ENCODE measurements around the gene FAM131C. TPM values are rescaled to one million over a fixed set of nuclear protein-coding genes. Genes with fewer than 3 reads are reported as not detected.
"Not testable (repeated sequence)": the region's sequence is repeated elsewhere in the genome, so short reads cannot be mapped to it uniquely, and the experiment has no call there.

FAM131C gene
- polyA plus RNA-seq, 2 donors = 0.38 to 0.45 TPM

DNA sequence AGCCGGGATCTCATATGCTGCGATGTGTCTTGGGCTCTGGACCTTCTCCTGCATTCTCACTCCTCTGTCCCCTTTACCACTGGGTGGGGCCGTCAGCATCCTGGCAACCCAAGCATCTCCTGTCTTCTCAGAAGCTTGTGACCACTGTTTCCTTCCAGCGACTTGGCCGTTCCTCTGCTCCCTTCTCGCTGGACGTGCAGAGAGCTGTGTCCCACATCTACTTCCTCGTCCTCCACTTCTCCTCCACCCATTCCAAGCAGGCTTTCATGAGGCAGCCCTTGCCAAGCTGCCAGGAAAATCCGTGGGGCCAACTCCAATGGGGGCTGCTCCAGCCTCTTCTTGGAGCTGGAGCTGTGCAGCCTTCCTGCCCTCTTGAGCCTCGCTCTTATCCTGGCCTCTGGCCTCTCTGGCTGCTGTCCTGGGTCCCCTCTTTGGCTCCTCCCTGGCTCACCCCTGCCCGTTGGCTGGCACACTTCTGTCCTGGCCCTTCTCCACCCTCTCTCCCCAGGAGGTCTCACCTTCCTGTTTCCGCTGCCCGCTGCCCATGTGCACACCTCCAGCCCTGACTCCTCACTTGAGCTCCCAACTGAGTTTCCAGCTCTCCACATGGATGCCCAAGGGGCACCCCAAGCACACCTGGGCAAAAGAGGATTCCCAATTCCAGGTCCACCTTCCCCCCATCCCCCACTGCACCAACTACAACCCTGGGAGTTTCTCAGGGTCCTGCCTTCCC is 8.7 kb downstream of the FAM131C start:
- H3K4me1 ChIP-seq (ENCODE audit: control insufficient read depth in 2 of 2, insufficient read depth in 2 of 2, low read length in 1 of 2) = peaks cover 0 to 9% of the 10 kb centered on the region in 2 donors
- no peaks in the 10 kb centered on the region for H3K27me3 ChIP-seq (ENCODE audit: control insufficient read depth in 1 of 2, insufficient read depth in 2 of 2, low read length in 2 of 2)
- no peak overlapping the region for H3K4me3 ChIP-seq (ENCODE audit: low read depth in 1 of 2, low read length in 2 of 2)
- no peaks in the 10 kb centered on the region for H3K9me3 ChIP-seq (ENCODE audit: control insufficient read depth in 2 of 2, insufficient read depth in 1 of 2, low read depth in 1 of 2, low read length in 1 of 2)
- H3K27ac ChIP-seq (ENCODE audit: low read depth in 2 of 2, low read length in 1 of 2) = no peak overlapping the region
- WGBS, 2 donors = 51 to 58% methylated on average over 13 of the region's 13 CpGs
- H3K36me3 ChIP-seq (ENCODE audit: control insufficient read depth in 2 of 2, insufficient read depth in 2 of 2, low read length in 1 of 2) = no peaks in the 10 kb centered on the region

DNA sequence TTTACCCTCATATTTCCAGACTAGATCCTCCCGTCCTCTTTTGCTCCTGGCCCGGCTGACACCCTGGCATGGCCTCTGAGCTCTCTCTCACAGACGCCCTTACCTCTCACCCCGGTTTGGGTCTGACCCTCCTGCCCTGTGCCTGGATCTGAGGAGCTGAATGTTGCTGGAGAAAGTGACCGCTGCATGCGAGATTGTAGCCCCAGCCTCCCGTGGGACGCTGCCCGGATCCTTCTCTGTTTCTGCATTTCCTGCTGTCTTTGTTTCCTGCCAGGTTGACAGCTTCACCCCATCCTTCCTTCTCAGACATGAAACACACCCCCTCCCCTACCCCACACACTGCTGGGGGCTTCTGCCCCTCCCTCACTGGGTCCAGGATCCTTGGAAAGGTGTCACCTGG is 9.5 kb downstream of the FAM131C start:
- no peaks in the 10 kb centered on the region for H3K9me3 ChIP-seq (ENCODE audit: control insufficient read depth in 2 of 2, insufficient read depth in 1 of 2, low read depth in 1 of 2, low read length in 1 of 2)
- no peak overlapping the region for H3K27ac ChIP-seq (ENCODE audit: low read depth in 2 of 2, low read length in 1 of 2)
- H3K36me3 ChIP-seq (ENCODE audit: control insufficient read depth in 2 of 2, insufficient read depth in 2 of 2, low read length in 1 of 2) = no peaks in the 10 kb centered on the region
- no peak overlapping the region for H3K4me3 ChIP-seq (ENCODE audit: low read depth in 1 of 2, low read length in 2 of 2)
- peaks cover 0 to 9% of the 10 kb centered on the region in 2 donors for H3K4me1 ChIP-seq (ENCODE audit: control insufficient read depth in 2 of 2, insufficient read depth in 2 of 2, low read length in 1 of 2)
- WGBS, 2 donors = 63 to 69% methylated on average over 9 of the region's 9 CpGs
- H3K27me3 ChIP-seq (ENCODE audit: control insufficient read depth in 1 of 2, insufficient read depth in 2 of 2, low read length in 2 of 2) = no peaks in the 10 kb centered on the region

DNA sequence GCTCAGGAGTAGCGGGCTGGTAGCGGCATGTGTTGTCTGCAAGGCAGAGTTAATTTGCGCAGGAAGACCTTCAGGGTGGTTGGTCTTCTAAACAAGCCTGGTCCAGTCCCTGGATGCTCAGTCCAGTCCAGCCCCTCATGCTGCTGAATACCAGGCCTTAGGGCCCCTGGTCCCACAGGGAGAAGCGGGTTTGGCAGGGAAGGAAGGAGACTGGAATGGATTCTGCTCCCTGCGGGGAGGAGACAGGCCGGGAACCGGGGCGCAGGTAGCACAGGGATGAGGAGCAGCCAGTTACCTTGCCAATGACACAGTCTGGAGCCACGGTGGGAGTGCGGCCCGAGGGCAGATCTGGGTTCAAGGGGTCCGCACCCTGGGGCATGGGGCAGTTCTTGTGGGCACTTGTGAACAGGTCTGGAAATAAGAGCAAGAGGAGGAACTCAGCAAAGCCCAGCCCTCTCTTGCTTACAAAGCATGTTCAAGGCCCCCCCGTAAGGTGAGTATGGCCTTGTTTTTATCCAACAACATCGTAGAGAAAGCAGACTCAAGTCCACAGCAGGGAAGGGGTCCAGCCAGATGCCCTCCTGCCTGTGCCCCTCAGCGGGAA is 10.1 kb downstream of the FAM131C start:
- Histone ChIP-seq H3K27ac (ENCODE audit: low read depth in 2 of 2, low read length in 1 of 2) (no peak overlapping the region), H3K36me3 (ENCODE audit: control insufficient read depth in 2 of 2, insufficient read depth in 2 of 2, low read length in 1 of 2) (no peaks in the 10 kb centered on the region), H3K9me3 (ENCODE audit: control insufficient read depth in 2 of 2, insufficient read depth in 1 of 2, low read depth in 1 of 2, low read length in 1 of 2) (no peaks in the 10 kb centered on the region), H3K27me3 (ENCODE audit: control insufficient read depth in 1 of 2, insufficient read depth in 2 of 2, low read length in 2 of 2) (no peaks in the 10 kb centered on the region), H3K4me3 (ENCODE audit: low read depth in 1 of 2, low read length in 2 of 2) (no peak overlapping the region), H3K4me1 (ENCODE audit: control insufficient read depth in 2 of 2, insufficient read depth in 2 of 2, low read length in 1 of 2) (peaks cover 0 to 9% of the 10 kb centered on the region in 2 donors)
- WGBS, 2 donors = 90 to 92% methylated on average over 15 of the region's 15 CpGs

DNA sequence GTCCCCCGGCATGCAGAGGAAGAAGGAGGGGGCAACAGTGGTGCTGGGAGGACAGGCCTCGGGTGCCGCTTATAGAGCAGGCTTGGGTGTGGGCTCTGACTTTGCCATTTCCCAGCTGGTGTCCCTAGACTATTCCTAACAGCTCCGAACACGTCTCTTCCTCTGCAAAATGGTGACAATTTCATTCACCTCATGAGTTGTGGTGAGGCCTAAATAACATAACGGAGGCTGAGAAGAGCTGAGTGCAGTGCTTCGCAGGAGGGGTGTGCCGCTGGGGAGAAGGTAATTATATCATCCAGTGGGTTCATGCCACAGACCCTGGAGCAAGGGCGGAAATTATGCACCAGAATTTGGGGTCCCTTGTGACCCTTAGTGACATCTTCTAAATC is 10.8 kb downstream of the FAM131C start:
- H3K36me3 ChIP-seq (ENCODE audit: control insufficient read depth in 2 of 2, insufficient read depth in 2 of 2, low read length in 1 of 2); H3K27me3 ChIP-seq (ENCODE audit: control insufficient read depth in 1 of 2, insufficient read depth in 2 of 2, low read length in 2 of 2); H3K4me3 ChIP-seq (ENCODE audit: low read depth in 1 of 2, low read length in 2 of 2); H3K4me1 ChIP-seq (ENCODE audit: control insufficient read depth in 2 of 2, insufficient read depth in 2 of 2, low read length in 1 of 2); H3K9me3 ChIP-seq (ENCODE audit: control insufficient read depth in 2 of 2, insufficient read depth in 1 of 2, low read depth in 1 of 2, low read length in 1 of 2); H3K27ac ChIP-seq (ENCODE audit: low read depth in 2 of 2, low read length in 1 of 2): not testable (repeated sequence)
- 85 to 89% methylated on average over 9 of the region's 9 CpGs for WGBS, 2 donors

DNA sequence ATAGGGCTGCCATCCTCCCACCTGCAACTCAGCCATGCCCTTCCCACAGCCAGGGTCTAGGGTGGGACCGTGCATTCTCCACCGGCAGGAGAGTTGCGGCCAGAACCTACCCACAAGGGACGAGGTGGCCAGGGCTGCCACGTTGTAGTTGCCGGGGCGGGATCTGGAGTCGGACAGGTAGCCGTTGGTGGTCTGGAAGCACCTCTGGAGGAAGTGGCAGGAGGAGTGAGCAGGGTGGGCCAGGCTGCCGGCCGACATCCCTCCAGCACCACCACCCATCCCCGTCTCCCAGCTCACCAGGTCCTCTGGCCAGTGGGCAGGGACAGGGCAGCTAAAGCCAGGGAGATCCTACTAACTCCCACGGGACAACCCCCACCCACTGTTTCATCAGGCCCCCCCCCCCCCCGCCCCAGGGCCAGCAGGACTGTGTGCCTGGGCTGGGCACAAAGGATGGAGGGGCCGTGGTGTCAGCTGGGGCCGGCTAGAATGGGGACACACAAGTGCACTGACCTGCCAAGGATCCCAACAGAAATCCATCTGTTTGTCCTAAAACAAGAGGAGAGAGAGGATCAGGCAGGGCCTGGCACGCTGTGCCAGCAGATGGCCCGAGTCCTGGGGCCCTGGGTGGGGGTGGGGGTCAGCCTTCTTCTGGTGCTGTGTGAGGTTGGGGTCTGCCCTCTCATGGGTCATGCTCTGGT is 11.3 kb downstream of the FAM131C start:
- H3K36me3 ChIP-seq (ENCODE audit: control insufficient read depth in 2 of 2, insufficient read depth in 2 of 2, low read length in 1 of 2); H3K27me3 ChIP-seq (ENCODE audit: control insufficient read depth in 1 of 2, insufficient read depth in 2 of 2, low read length in 2 of 2); H3K27ac ChIP-seq (ENCODE audit: low read depth in 2 of 2, low read length in 1 of 2); H3K4me1 ChIP-seq (ENCODE audit: control insufficient read depth in 2 of 2, insufficient read depth in 2 of 2, low read length in 1 of 2); H3K9me3 ChIP-seq (ENCODE audit: control insufficient read depth in 2 of 2, insufficient read depth in 1 of 2, low read depth in 1 of 2, low read length in 1 of 2); H3K4me3 ChIP-seq (ENCODE audit: low read depth in 1 of 2, low read length in 2 of 2): not testable (repeated sequence)
- WGBS, 2 donors = 68 to 70% methylated on average over 17 to 18 of the region's 18 CpGs

DNA sequence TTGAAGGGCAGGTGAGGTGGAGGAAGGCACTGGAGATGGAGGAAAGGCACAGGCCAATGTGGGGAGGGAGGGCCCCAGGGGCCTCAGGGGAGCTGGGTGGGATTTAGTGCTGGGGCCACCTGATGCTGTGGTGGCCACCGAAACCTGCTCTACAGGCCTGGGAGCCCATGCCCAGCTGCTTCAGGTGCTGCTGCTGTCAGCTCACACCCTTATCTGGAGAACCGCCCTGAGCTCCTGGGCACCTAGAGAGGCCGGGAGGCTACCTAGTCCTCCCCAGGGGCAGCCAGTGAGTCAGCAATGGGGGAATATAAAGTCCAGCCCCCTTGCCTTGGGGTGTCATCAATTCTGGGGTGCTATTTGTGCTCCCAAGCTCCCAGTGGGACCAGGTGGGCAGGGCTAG is 12.2 kb downstream of the FAM131C start:
- H3K4me1 ChIP-seq (ENCODE audit: control insufficient read depth in 2 of 2, insufficient read depth in 2 of 2, low read length in 1 of 2) = peaks cover 0 to 5% of the 10 kb centered on the region in 2 donors

DNA sequence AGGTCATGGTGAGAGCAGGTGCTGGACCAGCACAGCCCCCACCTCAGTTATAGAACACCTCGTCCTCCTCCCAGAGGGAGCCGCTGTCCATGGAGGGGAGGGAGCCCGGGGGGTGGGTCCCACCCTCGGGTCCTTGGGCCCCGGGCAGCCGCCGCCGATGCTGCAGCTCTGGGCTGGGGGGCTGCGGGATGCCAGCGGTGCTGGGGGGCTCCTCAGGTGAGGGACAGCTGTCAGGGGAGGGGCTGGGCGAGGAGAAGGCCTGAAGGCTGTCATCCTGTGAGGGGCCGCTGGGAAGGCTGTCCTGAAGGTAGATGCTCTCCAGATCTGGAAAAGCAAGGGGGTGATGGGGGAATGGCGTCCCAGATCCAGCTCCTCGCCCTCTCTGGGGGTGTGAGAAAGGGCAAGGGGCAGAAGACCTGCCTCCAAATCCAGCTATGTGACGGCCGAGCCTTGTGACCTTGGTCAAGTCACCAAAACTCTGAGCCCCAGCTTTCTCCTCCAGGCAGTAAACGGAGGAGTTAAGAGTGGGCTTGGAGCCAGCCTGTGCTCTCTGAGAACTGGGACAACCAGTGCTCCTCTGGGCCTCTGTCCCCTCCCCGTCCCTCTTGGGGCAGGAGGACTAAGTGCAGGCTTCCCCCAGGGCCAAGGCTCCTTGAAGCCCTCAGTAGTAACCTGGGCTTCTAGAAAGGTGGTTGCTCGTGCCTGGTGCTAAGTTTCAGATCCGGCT is 14.9 kb downstream of the FAM131C start:
- H3K4me3 ChIP-seq (ENCODE audit: low read depth in 1 of 2, low read length in 2 of 2); H3K36me3 ChIP-seq (ENCODE audit: control insufficient read depth in 2 of 2, insufficient read depth in 2 of 2, low read length in 1 of 2); H3K9me3 ChIP-seq (ENCODE audit: control insufficient read depth in 2 of 2, insufficient read depth in 1 of 2, low read depth in 1 of 2, low read length in 1 of 2); H3K4me1 ChIP-seq (ENCODE audit: control insufficient read depth in 2 of 2, insufficient read depth in 2 of 2, low read length in 1 of 2); H3K27ac ChIP-seq (ENCODE audit: low read depth in 2 of 2, low read length in 1 of 2); H3K27me3 ChIP-seq (ENCODE audit: control insufficient read depth in 1 of 2, insufficient read depth in 2 of 2, low read length in 2 of 2): not testable (repeated sequence)
- WGBS, 2 donors = 69 to 75% methylated on average over 14 to 15 of the region's 20 CpGs

More for the DNA sequence above, 12.2 kb downstream of the FAM131C start:
- Histone ChIP-seq H3K27ac (ENCODE audit: low read depth in 2 of 2, low read length in 1 of 2) (no peak overlapping the region), H3K36me3 (ENCODE audit: control insufficient read depth in 2 of 2, insufficient read depth in 2 of 2, low read length in 1 of 2) (no peaks in the 10 kb centered on the region), H3K27me3 (ENCODE audit: control insufficient read depth in 1 of 2, insufficient read depth in 2 of 2, low read length in 2 of 2) (no peaks in the 10 kb centered on the region), H3K4me3 (ENCODE audit: low read depth in 1 of 2, low read length in 2 of 2) (no peak overlapping the region), H3K9me3 (ENCODE audit: control insufficient read depth in 2 of 2, insufficient read depth in 1 of 2, low read depth in 1 of 2, low read length in 1 of 2) (no peaks in the 10 kb centered on the region)
- WGBS, 2 donors = 48 to 73% methylated on average over 3 of the region's 3 CpGs

DNA sequence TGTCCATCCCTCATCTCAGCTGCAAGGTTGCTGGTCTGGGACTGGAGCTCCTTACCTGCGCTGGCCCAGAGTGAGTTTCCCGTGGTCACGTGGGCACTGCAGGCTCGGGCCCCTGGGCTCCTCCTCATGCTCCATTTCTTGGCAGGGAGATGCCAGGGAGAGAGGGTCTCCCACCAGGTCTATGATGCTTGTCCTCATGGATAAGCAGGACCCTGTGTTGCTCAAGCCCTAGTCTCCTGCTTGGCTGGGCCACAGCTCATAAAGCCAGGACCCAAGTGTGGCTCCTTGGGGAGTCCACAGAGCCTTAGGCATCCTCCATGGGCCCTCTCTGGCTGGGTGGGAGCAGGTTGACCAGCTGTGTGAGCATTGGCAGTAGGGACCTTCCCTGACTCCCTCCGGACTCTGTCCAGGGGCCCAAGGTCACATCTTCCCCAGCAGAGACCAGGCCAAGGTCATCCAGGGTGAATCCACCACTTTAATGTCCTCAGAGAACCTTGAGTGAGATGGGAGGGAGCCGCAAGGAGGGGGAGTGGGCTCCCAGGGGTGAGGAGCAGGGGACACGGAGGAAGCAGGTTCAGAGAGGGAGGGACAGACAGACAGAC is 16.0 kb downstream of the FAM131C start:
- not testable (repeated sequence) for H3K9me3 ChIP-seq (ENCODE audit: control insufficient read depth in 2 of 2, insufficient read depth in 1 of 2, low read depth in 1 of 2, low read length in 1 of 2); H3K27me3 ChIP-seq (ENCODE audit: control insufficient read depth in 1 of 2, insufficient read depth in 2 of 2, low read length in 2 of 2); H3K36me3 ChIP-seq (ENCODE audit: control insufficient read depth in 2 of 2, insufficient read depth in 2 of 2, low read length in 1 of 2); H3K27ac ChIP-seq (ENCODE audit: low read depth in 2 of 2, low read length in 1 of 2); H3K4me3 ChIP-seq (ENCODE audit: low read depth in 1 of 2, low read length in 2 of 2); H3K4me1 ChIP-seq (ENCODE audit: control insufficient read depth in 2 of 2, insufficient read depth in 2 of 2, low read length in 1 of 2)
- WGBS, 2 donors = 72 to 78% methylated on average over 7 of the region's 7 CpGs

DNA sequence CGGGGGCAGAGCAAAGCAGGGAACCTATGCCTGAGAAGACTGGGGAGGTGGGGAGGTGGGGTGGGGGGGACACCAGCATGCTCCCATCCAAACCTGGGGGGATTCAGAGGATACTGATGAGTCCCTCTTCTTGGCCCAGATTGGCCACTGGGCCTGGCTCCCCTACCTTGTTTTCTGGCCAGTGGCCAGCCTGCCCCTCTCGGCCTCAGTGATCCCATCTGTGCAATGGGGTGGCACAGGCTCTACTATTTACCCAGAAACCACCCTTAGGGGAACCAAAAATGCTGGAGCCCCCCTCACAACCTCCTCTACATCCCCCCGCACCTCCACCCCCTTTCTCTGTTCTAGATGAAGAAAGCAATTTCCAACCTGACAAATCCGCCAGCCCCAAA is 16.9 kb downstream of the FAM131C start:
- H3K4me1 ChIP-seq (ENCODE audit: control insufficient read depth in 2 of 2, insufficient read depth in 2 of 2, low read length in 1 of 2); H3K36me3 ChIP-seq (ENCODE audit: control insufficient read depth in 2 of 2, insufficient read depth in 2 of 2, low read length in 1 of 2); H3K27me3 ChIP-seq (ENCODE audit: control insufficient read depth in 1 of 2, insufficient read depth in 2 of 2, low read length in 2 of 2); H3K27ac ChIP-seq (ENCODE audit: low read depth in 2 of 2, low read length in 1 of 2); H3K9me3 ChIP-seq (ENCODE audit: control insufficient read depth in 2 of 2, insufficient read depth in 1 of 2, low read depth in 1 of 2, low read length in 1 of 2); H3K4me3 ChIP-seq (ENCODE audit: low read depth in 1 of 2, low read length in 2 of 2): not testable (repeated sequence)
- WGBS, 2 donors = 47 to 82% methylated on average over 1 to 4 of the region's 4 CpGs

Measured in esophagus (tissue), 2 donors.